ENCODE measurements around the gene PCDH17.

Gene PCDH17

DNA sequence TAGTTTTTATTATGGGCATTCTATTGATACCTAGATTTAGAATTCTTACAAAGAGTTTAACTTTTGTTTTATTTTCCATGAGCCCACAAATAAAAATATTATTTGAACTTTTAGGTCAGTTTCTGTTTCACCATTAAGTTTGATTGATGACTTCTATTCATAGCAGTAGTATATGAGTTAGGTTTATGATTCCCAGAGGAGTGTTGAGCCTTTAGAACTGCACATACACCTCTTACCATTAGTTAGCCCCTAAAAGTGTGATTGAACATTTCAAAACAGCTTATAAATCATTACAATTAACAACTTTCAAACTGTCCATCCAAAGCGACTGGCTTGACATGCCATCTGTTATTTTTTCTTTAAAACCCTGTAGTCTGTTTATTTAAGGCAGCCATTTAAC, 19.0 kb upstream of the PCDH17 start:
- Histone ChIP-seq H3K27me3 (ENCODE audit: insufficient read depth, low read length) (no peaks in the 10 kb centered on the region), H3K79me1 (ENCODE audit: low read length) (no peaks in the 10 kb centered on the region), H3K4me1 (ENCODE audit: control insufficient read depth in 1 of 2, insufficient read depth in 2 of 2, low read length in 2 of 2) (no peaks in the 10 kb centered on the region), H2AK5ac (ENCODE audit: low read length) (no peak overlapping the region), H3K27ac (ENCODE audit: low read depth, low read length) (no peak overlapping the region), H3K18ac (ENCODE audit: low read length) (no peak overlapping the region), H3K9me3 (ENCODE audit: insufficient read depth, low read depth, low read length) (no peaks in the 10 kb centered on the region), H2BK120ac (ENCODE audit: insufficient read depth, low read length, poor library complexity) (no peak overlapping the region), H4K12ac (ENCODE audit: low read depth, low read length) (no peak overlapping the region), H3K4ac (ENCODE audit: low read depth, low read length) (no peak overlapping the region), H3K9ac (ENCODE audit: low read length) (no peak overlapping the region), H3K4me2 (ENCODE audit: low read length) (no peak overlapping the region), H2AFZ (ENCODE audit: insufficient read depth, low read length, poor library complexity) (no peak overlapping the region), H2BK12ac (ENCODE audit: low read length) (no peak overlapping the region), H3K79me2 (ENCODE audit: control insufficient read depth, insufficient read depth, low read length, poor library complexity) (no peaks in the 10 kb centered on the region), H3K4me3 (ENCODE audit: low read depth, low read length) (no peak overlapping the region), H3K36me3 (ENCODE audit: control insufficient read depth in 1 of 2, insufficient read depth in 2 of 2, low read length in 2 of 2) (no peaks in the 10 kb centered on the region), H3K14ac (ENCODE audit: low read length) (no peak overlapping the region), H4K8ac (ENCODE audit: low read depth, low read length) (no peak overlapping the region), H3K23ac (ENCODE audit: low read length) (no peak overlapping the region), H4K91ac (ENCODE audit: low read depth, low read length) (no peak overlapping the region), H2BK5ac (ENCODE audit: low read depth, low read length, poor library complexity) (no peak overlapping the region)
- no CpG with 5 or more reads among the region's 1 CpG for WGBS (ENCODE audit: extremely low coverage, insufficient coverage, insufficient read length)
- no peak for DNase-seq

DNA sequence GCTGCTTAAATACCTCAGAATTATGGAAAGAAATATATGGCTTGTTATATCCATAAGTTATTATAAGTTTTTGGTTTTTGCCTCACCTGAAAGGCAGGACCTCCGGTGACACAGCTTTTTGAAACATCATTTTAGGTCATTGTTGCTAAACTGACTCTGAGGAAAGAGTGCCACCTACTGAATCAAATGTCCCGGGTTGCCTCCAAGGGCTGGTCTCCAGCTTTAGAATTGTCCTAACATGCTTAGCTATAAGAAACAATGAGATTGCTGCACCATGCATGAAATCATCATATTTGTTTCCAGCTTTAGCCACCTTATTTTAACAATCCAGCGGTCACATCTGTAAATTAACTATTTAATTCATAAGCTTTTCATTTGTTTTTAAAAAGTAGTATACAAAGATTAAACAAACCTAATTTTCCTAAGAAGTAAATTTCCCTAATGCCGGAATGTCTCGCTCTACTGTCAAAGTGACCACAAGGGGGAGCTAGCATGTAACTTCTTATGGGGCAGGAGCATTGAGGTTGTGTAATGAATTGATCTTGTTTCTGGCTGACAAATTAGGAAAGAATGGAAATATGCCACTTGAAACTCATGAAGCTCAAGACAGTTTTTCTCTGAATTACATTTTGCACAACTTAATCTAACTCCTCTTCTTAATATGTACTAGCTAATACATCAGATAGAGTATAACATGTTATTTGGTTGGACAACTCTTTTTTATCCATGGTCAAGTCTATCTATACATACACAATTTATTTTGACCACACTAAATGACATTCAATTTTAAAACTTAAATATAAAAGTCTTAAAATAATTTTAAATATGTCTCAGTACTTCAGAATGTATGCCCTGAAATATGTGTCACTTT, 6.7 kb upstream of the PCDH17 start:
- Histone ChIP-seq H3K9me3 (ENCODE audit: insufficient read depth, low read depth, low read length) (no peaks in the 10 kb centered on the region), H3K79me1 (ENCODE audit: low read length) (no peaks in the 10 kb centered on the region), H3K4ac (ENCODE audit: low read depth, low read length) (no peak overlapping the region), H2AK5ac (ENCODE audit: low read length) (no peak overlapping the region), H2BK12ac (ENCODE audit: low read length) (no peak overlapping the region), H3K27me3 (ENCODE audit: insufficient read depth, low read length) (no peaks in the 10 kb centered on the region), H2BK5ac (ENCODE audit: low read depth, low read length, poor library complexity) (no peak overlapping the region), H4K91ac (ENCODE audit: low read depth, low read length) (no peak overlapping the region), H4K12ac (ENCODE audit: low read depth, low read length) (no peak overlapping the region), H3K23ac (ENCODE audit: low read length) (no peak overlapping the region), H3K4me1 (ENCODE audit: control insufficient read depth in 1 of 2, insufficient read depth in 2 of 2, low read length in 2 of 2) (peaks cover 3 to 4% of the 10 kb centered on the region in 2 experiments), H3K4me3 (ENCODE audit: low read depth, low read length) (no peak overlapping the region), H4K8ac (ENCODE audit: low read depth, low read length) (no peak overlapping the region), H3K18ac (ENCODE audit: low read length) (no peak overlapping the region), H3K4me2 (ENCODE audit: low read length) (peak overlapping the region; percentile 12), H3K9ac (ENCODE audit: low read length) (no peak overlapping the region), H2AFZ (ENCODE audit: insufficient read depth, low read length, poor library complexity) (no peak overlapping the region), H3K36me3 (ENCODE audit: control insufficient read depth in 1 of 2, insufficient read depth in 2 of 2, low read length in 2 of 2) (no peaks in the 10 kb centered on the region), H2BK120ac (ENCODE audit: insufficient read depth, low read length, poor library complexity) (no peak overlapping the region), H3K79me2 (ENCODE audit: control insufficient read depth, insufficient read depth, low read length, poor library complexity) (no peaks in the 10 kb centered on the region), H3K27ac (ENCODE audit: low read depth, low read length) (no peak overlapping the region), H3K14ac (ENCODE audit: low read length) (no peak overlapping the region)
- DNase-seq: peak; percentile 9 to 78
- no CpG with 5 or more reads among the region's 5 CpGs for WGBS (ENCODE audit: extremely low coverage, insufficient coverage, insufficient read length)

DNA sequence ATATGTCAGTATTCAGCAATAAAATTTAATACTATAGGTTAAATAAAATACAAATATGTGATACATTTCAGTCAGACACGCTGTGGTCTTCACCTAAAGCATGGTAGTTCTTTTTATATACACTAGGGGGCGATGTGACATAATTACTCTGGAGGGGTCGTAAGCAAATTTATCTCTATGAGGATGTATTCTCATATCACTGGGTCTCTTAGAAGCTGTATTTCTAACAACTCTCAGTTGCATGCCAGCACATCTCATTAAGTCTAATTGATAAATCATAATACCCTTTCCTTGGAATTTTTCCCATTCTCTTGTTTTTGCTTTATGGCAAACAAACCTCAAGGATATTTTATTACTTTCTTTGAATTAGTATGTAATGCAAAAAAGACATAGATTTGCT, 3.9 kb upstream of the PCDH17 start:
- Histone ChIP-seq H2AFZ (ENCODE audit: insufficient read depth, low read length, poor library complexity) (no peak overlapping the region), H3K9me3 (ENCODE audit: insufficient read depth, low read depth, low read length) (peaks cover 2% of the 10 kb centered on the region), H3K27ac (ENCODE audit: low read depth, low read length) (no peak overlapping the region), H3K4ac (ENCODE audit: low read depth, low read length) (no peak overlapping the region), H3K9ac (ENCODE audit: low read length) (no peak overlapping the region), H3K36me3 (ENCODE audit: control insufficient read depth in 1 of 2, insufficient read depth in 2 of 2, low read length in 2 of 2) (no peaks in the 10 kb centered on the region), H3K4me2 (ENCODE audit: low read length) (no peak overlapping the region), H3K14ac (ENCODE audit: low read length) (no peak overlapping the region), H3K79me2 (ENCODE audit: control insufficient read depth, insufficient read depth, low read length, poor library complexity) (no peaks in the 10 kb centered on the region), H2BK12ac (ENCODE audit: low read length) (no peak overlapping the region), H3K23ac (ENCODE audit: low read length) (no peak overlapping the region), H4K8ac (ENCODE audit: low read depth, low read length) (no peak overlapping the region), H4K12ac (ENCODE audit: low read depth, low read length) (no peak overlapping the region), H3K79me1 (ENCODE audit: low read length) (no peaks in the 10 kb centered on the region), H3K27me3 (ENCODE audit: insufficient read depth, low read length) (peaks cover 5% of the 10 kb centered on the region), H3K18ac (ENCODE audit: low read length) (no peak overlapping the region), H3K4me1 (ENCODE audit: control insufficient read depth in 1 of 2, insufficient read depth in 2 of 2, low read length in 2 of 2) (peaks cover 13 to 15% of the 10 kb centered on the region in 2 experiments), H2BK120ac (ENCODE audit: insufficient read depth, low read length, poor library complexity) (no peak overlapping the region), H2BK5ac (ENCODE audit: low read depth, low read length, poor library complexity) (no peak overlapping the region), H2AK5ac (ENCODE audit: low read length) (no peak overlapping the region), H3K4me3 (ENCODE audit: low read depth, low read length) (no peak overlapping the region), H4K91ac (ENCODE audit: low read depth, low read length) (no peak overlapping the region)
- DNase-seq: peak in 1 of 2 donors; percentile 44
- no CpG with 5 or more reads among the region's 3 CpGs for WGBS (ENCODE audit: extremely low coverage, insufficient coverage, insufficient read length)

DNA sequence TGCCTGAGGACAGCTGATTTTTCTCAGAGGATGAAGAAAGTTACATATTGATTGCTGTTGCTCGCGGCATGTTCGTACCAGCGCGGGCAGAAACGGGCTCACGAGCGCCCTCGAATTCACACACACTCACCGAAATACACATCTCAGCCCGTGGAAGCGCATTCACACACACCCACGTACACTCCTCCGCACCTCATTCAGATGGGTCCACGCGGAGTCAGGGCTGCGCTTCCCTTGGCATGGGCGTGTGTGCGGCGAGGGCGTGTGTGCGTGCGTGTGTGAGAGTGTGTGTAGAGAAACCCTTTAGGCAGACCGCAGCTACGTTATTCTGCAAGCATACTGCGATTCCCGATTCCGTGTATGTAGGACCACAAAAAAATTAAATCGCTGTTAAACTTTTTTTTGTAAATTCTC, 2.1 kb upstream of the PCDH17 start:
- no peak overlapping the region for H3K14ac ChIP-seq (ENCODE audit: low read length)

More for the DNA sequence above, 2.1 kb upstream of the PCDH17 start:
- H3K18ac ChIP-seq (ENCODE audit: low read length): no peak overlapping the region
- peak overlapping the region; percentile 77 for H3K4me3 ChIP-seq (ENCODE audit: low read depth, low read length)
- H3K23ac ChIP-seq (ENCODE audit: low read length): no peak overlapping the region
- peaks cover 13 to 18% of the 10 kb centered on the region in 2 experiments for H3K4me1 ChIP-seq (ENCODE audit: control insufficient read depth in 1 of 2, insufficient read depth in 2 of 2, low read length in 2 of 2)
- DNase-seq: no peak
- no peak overlapping the region for H2BK5ac ChIP-seq (ENCODE audit: low read depth, low read length, poor library complexity)
- no peak overlapping the region for H4K8ac ChIP-seq (ENCODE audit: low read depth, low read length)
- no peaks in the 10 kb centered on the region for H3K79me2 ChIP-seq (ENCODE audit: control insufficient read depth, insufficient read depth, low read length, poor library complexity)
- no peak overlapping the region for H4K12ac ChIP-seq (ENCODE audit: low read depth, low read length)
- no peak overlapping the region for H3K27ac ChIP-seq (ENCODE audit: low read depth, low read length)
- H3K4me2 ChIP-seq (ENCODE audit: low read length): peak overlapping the region; percentile 99
- H3K79me1 ChIP-seq (ENCODE audit: low read length): no peaks in the 10 kb centered on the region
- peak overlapping the region; percentile 67 for H2AFZ ChIP-seq (ENCODE audit: insufficient read depth, low read length, poor library complexity)
- no CpG with 5 or more reads among the region's 29 CpGs for WGBS (ENCODE audit: extremely low coverage, insufficient coverage, insufficient read length)
- H3K9me3 ChIP-seq (ENCODE audit: insufficient read depth, low read depth, low read length): peaks cover 16% of the 10 kb centered on the region
- no peaks in the 10 kb centered on the region for H3K36me3 ChIP-seq (ENCODE audit: control insufficient read depth in 1 of 2, insufficient read depth in 2 of 2, low read length in 2 of 2)
- no peak overlapping the region for H3K4ac ChIP-seq (ENCODE audit: low read depth, low read length)
- H3K9ac ChIP-seq (ENCODE audit: low read length): peak overlapping the region; percentile 16
- no peak overlapping the region for H2BK12ac ChIP-seq (ENCODE audit: low read length)
- no peak overlapping the region for H2AK5ac ChIP-seq (ENCODE audit: low read length)
- no peak overlapping the region for H2BK120ac ChIP-seq (ENCODE audit: insufficient read depth, low read length, poor library complexity)
- peaks cover 11% of the 10 kb centered on the region for H3K27me3 ChIP-seq (ENCODE audit: insufficient read depth, low read length)
- H4K91ac ChIP-seq (ENCODE audit: low read depth, low read length): no peak overlapping the region
